MM.1S (cell line): ENCODE results near the gene TBC1D22B.

Experiments
- DNase-seq: peaks from one replicate; pipeline ENCODE4 v3.0.0-alpha.2; 2015
- H2AFZ ChIP-seq: fragments of 300-600 bp; sonication (generic); 2 replicates; pipeline ENCODE4 v1.6.0; 2016; ENCODE audit warnings: antibody characterized with exemption, low read length
- H3F3A ChIP-seq: fragments of 300-600 bp; sonication (generic); 2 replicates; pipeline ENCODE4 v1.6.1; 2016; ENCODE audit warnings: mild to moderate bottlenecking, antibody characterized with exemption, low read length, moderate library complexity, mixed read lengths; ENCODE audit not compliant: insufficient read depth
- H3K27ac ChIP-seq: fragments of 300-600 bp; sonication (generic); 2 replicates; pipeline ENCODE4 v1.5.1; 2016; ENCODE audit warnings: mild to moderate bottlenecking, low read length
- H3K27me3 ChIP-seq: fragments of 300-600 bp; sonication (generic); replicated peaks from 2 replicates; pipeline ENCODE4 v1.6.0; 2016; ENCODE audit warnings: low read length; ENCODE audit not compliant: insufficient read depth
- H3K36me3 ChIP-seq: fragments of 300-600 bp; sonication (generic); replicated peaks from 2 replicates; pipeline ENCODE4 v1.6.1; 2016; ENCODE audit warnings: mild to moderate bottlenecking, low read length, mixed read lengths; ENCODE audit not compliant: insufficient read depth
- H3K4me1 ChIP-seq: fragments of 300-600 bp; sonication (generic); 2 replicates; pipeline ENCODE4 v1.6.1; 2016; ENCODE audit warnings: low read length, mixed read lengths
- H3K4me2 ChIP-seq: fragments of 300-600 bp; sonication (generic); 2 replicates; pipeline ENCODE4 v1.6.0; 2016; ENCODE audit warnings: low read depth, low read length
- H3K4me3 ChIP-seq: fragments of 300-600 bp; sonication (generic); 2 replicates; pipeline ENCODE4 v1.5.1; 2016; ENCODE audit warnings: low read length, mixed read lengths
- H3K79me2 ChIP-seq: fragments of 300-600 bp; sonication (generic); 2 replicates; pipeline ENCODE4 v1.6.1; 2016; ENCODE audit warnings: mixed run types, low read length, mixed read lengths
- H3K9ac ChIP-seq: fragments of 300-600 bp; sonication (generic); 2 replicates; pipeline ENCODE4 v1.6.1; 2016; ENCODE audit warnings: low read length, mixed read lengths
- H3K9me2 ChIP-seq: fragments of 300-600 bp; sonication (generic); replicated peaks from 2 replicates; pipeline ENCODE4 v1.6.1; 2016; ENCODE audit warnings: mild to moderate bottlenecking, low read length, mixed read lengths; ENCODE audit not compliant: insufficient read depth
- H3K9me3 ChIP-seq: fragments of 300-600 bp; sonication (generic); replicated peaks from 2 replicates; pipeline ENCODE4 v1.6.1; 2016; ENCODE audit warnings: mild to moderate bottlenecking, low read length, mixed read lengths; ENCODE audit not compliant: insufficient read depth
- H4K20me1 ChIP-seq: fragments of 300-600 bp; sonication (generic); 2 replicates; pipeline ENCODE4 v1.6.1; 2016; ENCODE audit warnings: mild to moderate bottlenecking, low read length, moderate library complexity, mixed read lengths; ENCODE audit not compliant: insufficient read depth
- CTCF ChIP-seq: fragments of 300-600 bp; sonication (generic); IDR thresholded peaks from 2 replicates; pipeline ENCODE4 v1.5.1; 2016; ENCODE audit warnings: antibody characterized with exemption, low read length, mixed read lengths
- EZH2 ChIP-seq: fragments of 300-600 bp; sonication (generic); optimal IDR thresholded peaks from 2 replicates; pipeline ENCODE3; 2017; ENCODE audit warnings: low read depth, mild to moderate bottlenecking, antibody characterized with exemption, low read length, mixed read lengths
- EZH2phosphoT487 ChIP-seq: fragments of 300-600 bp; sonication (generic); IDR thresholded peaks from 2 replicates; pipeline ENCODE4 v1.6.1; 2018; ENCODE audit warnings: antibody characterized with exemption, low read length

TBC1D22B gene

GRCh38 chr6:37359039-37359438 lies 101.5 kb downstream of the TBC1D22B start:
- Histone ChIP-seq H3K27me3 (no peaks in the 10 kb centered on the region), H3K4me1 (no peaks in the 10 kb centered on the region), H3K9me2 (no peaks in the 10 kb centered on the region), H2AFZ (no peak overlapping the region), H3F3A (no peaks in the 10 kb centered on the region), H3K9me3 (no peaks in the 10 kb centered on the region), H3K9ac (no peak overlapping the region), H3K79me2 (peaks cover 53% of the 10 kb centered on the region), H3K4me3 (no peak overlapping the region), H3K4me2 (no peak overlapping the region), H3K36me3 (no peaks in the 10 kb centered on the region), H3K27ac (no peak overlapping the region), H4K20me1 (no peaks in the 10 kb centered on the region)
- TF ChIP-seq EZH2 (no peak), EZH2phosphoT487 (no peak), CTCF (no peak)
- DNase-seq = no peak

GRCh38 chr6:37362101-37362828 lies 104.7 kb downstream of the TBC1D22B start:
- Histone ChIP-seq H3K36me3 (no peaks in the 10 kb centered on the region), H3K79me2 (peaks cover 29% of the 10 kb centered on the region), H3K9ac (no peak overlapping the region), H3K27me3 (no peaks in the 10 kb centered on the region), H3K9me2 (no peaks in the 10 kb centered on the region), H3K4me2 (no peak overlapping the region), H3K27ac (no peak overlapping the region), H3K4me3 (no peak overlapping the region), H3F3A (no peaks in the 10 kb centered on the region), H4K20me1 (no peaks in the 10 kb centered on the region), H2AFZ (no peak overlapping the region), H3K9me3 (no peaks in the 10 kb centered on the region), H3K4me1 (no peaks in the 10 kb centered on the region)
- DNase-seq = no peak
- no peak for TF ChIP-seq EZH2
- no peak for TF ChIP-seq CTCF
- TF ChIP-seq EZH2phosphoT487 = no peak

- Histone ChIP-seq H3K9me3 (no peaks in the 10 kb centered on the region), H3K4me1 (no peaks in the 10 kb centered on the region), H3K4me3 (no peak overlapping the region), H3K9ac (no peak overlapping the region), H3K4me2 (no peak overlapping the region), H3K36me3 (no peaks in the 10 kb centered on the region; the same call in 1 of the 2 replicates), H3K9me2 (no peaks in the 10 kb centered on the region), H3K79me2 (peaks cover 8% of the 10 kb centered on the region; the same call in 1 of the 2 replicates), H2AFZ (no peak overlapping the region), H4K20me1 (no peaks in the 10 kb centered on the region; the same call in 1 of the 2 replicates), H3K27ac (no peak overlapping the region), H3K27me3 (no peaks in the 10 kb centered on the region), H3F3A (no peaks in the 10 kb centered on the region)
- DNase-seq = no peak
- TF ChIP-seq CTCF (no peak), EZH2 (no peak), EZH2phosphoT487 (no peak)
These were observed 108.2 kb downstream of the TBC1D22B start for GRCh38 chr6:37365791-37366190.
